Retinal pigment epithelial cell (primary cell): ENCODE results near the gene HASPIN.

ENCODE experiments used
- DNase-seq: peaks from one replicate; pipeline ENCODE4 v3.0.0-alpha.2; 2010; ENCODE audit warnings: low read depth
- H3K4me3 ChIP-seq: 2 replicates; pipeline ENCODE4 v1.5.1; 2011; ENCODE audit warnings: mild to moderate bottlenecking, low read length, control low read depth, moderate library complexity
- CTCF ChIP-seq: conservative IDR thresholded peaks from 2 replicates; pipeline ENCODE4 v1.5.1; 2011; ENCODE audit warnings: low read depth, low read length, control low read depth, inconsistent platforms

The HASPIN gene

GRCh38 chr17:3712811-3713463 lies 10.8 kb upstream of the HASPIN start:
- H3K4me3 ChIP-seq, result no peak overlapping the region
- TF ChIP-seq CTCF, result no peak
- DNase-seq, result no peak

- TF ChIP-seq CTCF, result no peak
- H3K4me3 ChIP-seq, result no peak overlapping the region
- DNase-seq, result no peak
Measured at GRCh38 chr17:3715296-3715695, 8.4 kb upstream of the HASPIN start.

GRCh38 chr17:3718201-3718600 lies 5.5 kb upstream of the HASPIN start:
- no peak overlapping the region for H3K4me3 ChIP-seq
- no peak for TF ChIP-seq CTCF
- no peak for DNase-seq

- DNase-seq, result no peak
- no peak overlapping the region for H3K4me3 ChIP-seq
- TF ChIP-seq CTCF, result no peak
Measured at GRCh38 chr17:3719265-3719664, 4.4 kb upstream of the HASPIN start.

GRCh38 chr17:3722716-3723115 lies 987 bp upstream of the HASPIN start:
- no peak for DNase-seq
- H3K4me3 ChIP-seq, result peak overlapping the region; percentile 88
- no peak for TF ChIP-seq CTCF

GRCh38 chr17:3723188-3723555 lies 531 bp upstream of the HASPIN start:
- TF ChIP-seq CTCF, result no peak
- H3K4me3 ChIP-seq, result peak overlapping the region; percentile 88
- no peak for DNase-seq

GRCh38 chr17:3724378-3725077 lies 825 bp downstream of the HASPIN start:
- no peak for TF ChIP-seq CTCF
- H3K4me3 ChIP-seq, result peak overlapping the region; percentile 88
- DNase-seq, result no peak
